Panc1 (cell line): Measurements from ENCODE around the gene NUP50.

Experiments used
- POLR2AphosphoS5 ChIP-seq: IDR thresholded peaks from 2 replicates; pipeline ENCODE4 v1.6.1; 2012; ENCODE audit warnings: mild to moderate bottlenecking, low read depth, low read length, moderate library complexity
- TF ChIP-seq, protein P1 (sequence below): fragments of 450-650 bp; IDR thresholded peaks from 2 replicates; pipeline ENCODE4 v1.5.1; 2017; ENCODE audit warnings: mild to moderate bottlenecking
- TF ChIP-seq, protein P2 (sequence below), 2 experiments: IDR thresholded peaks; 2 replicates each; pipeline ENCODE4 v1.6.1; 2011 to 2012; ENCODE audit warnings: low read depth in 2 of 2, control low read depth in 1 of 2, low read length in 1 of 2, mild to moderate bottlenecking in 1 of 2, moderate library complexity in 1 of 2; ENCODE audit not compliant: insufficient read depth in 1 of 2

DNA sequence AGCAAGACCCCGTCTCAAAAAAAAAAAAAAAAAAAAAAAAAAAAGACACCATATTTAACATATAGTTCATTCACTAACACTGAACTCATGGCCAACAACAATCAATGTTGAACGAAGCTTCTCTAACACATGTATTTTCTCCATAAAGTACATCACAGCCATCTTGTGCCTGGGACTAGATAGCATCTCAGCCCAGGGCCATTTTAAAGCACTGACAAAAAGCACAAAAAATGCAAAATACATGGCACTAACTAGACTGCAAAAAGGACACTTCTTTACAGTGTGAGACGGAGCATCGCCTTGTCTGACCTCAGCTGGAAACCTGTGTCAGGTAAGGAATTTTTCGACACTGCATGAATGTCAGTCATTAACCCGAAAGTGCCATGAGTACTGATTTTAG, 53.6 kb downstream of the NUP50 start:
- TF ChIP-seq POLR2AphosphoS5 = no peak
- TF ChIP-seq, protein P1, sequence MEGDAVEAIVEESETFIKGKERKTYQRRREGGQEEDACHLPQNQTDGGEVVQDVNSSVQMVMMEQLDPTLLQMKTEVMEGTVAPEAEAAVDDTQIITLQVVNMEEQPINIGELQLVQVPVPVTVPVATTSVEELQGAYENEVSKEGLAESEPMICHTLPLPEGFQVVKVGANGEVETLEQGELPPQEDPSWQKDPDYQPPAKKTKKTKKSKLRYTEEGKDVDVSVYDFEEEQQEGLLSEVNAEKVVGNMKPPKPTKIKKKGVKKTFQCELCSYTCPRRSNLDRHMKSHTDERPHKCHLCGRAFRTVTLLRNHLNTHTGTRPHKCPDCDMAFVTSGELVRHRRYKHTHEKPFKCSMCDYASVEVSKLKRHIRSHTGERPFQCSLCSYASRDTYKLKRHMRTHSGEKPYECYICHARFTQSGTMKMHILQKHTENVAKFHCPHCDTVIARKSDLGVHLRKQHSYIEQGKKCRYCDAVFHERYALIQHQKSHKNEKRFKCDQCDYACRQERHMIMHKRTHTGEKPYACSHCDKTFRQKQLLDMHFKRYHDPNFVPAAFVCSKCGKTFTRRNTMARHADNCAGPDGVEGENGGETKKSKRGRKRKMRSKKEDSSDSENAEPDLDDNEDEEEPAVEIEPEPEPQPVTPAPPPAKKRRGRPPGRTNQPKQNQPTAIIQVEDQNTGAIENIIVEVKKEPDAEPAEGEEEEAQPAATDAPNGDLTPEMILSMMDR = no peak
- TF ChIP-seq, protein P2, sequence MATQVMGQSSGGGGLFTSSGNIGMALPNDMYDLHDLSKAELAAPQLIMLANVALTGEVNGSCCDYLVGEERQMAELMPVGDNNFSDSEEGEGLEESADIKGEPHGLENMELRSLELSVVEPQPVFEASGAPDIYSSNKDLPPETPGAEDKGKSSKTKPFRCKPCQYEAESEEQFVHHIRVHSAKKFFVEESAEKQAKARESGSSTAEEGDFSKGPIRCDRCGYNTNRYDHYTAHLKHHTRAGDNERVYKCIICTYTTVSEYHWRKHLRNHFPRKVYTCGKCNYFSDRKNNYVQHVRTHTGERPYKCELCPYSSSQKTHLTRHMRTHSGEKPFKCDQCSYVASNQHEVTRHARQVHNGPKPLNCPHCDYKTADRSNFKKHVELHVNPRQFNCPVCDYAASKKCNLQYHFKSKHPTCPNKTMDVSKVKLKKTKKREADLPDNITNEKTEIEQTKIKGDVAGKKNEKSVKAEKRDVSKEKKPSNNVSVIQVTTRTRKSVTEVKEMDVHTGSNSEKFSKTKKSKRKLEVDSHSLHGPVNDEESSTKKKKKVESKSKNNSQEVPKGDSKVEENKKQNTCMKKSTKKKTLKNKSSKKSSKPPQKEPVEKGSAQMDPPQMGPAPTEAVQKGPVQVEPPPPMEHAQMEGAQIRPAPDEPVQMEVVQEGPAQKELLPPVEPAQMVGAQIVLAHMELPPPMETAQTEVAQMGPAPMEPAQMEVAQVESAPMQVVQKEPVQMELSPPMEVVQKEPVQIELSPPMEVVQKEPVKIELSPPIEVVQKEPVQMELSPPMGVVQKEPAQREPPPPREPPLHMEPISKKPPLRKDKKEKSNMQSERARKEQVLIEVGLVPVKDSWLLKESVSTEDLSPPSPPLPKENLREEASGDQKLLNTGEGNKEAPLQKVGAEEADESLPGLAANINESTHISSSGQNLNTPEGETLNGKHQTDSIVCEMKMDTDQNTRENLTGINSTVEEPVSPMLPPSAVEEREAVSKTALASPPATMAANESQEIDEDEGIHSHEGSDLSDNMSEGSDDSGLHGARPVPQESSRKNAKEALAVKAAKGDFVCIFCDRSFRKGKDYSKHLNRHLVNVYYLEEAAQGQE (IDR thresholded peaks at IDR 0.05; ENCODE audit: insufficient read depth in 1 of 2, low read depth in 2 of 2, low read length in 1 of 2) = no peak
